Epidermal melanocyte (primary cell): ENCODE data around the gene SCN4B.
"Not testable (repeated sequence)": the region's sequence is repeated elsewhere in the genome, so short reads cannot be mapped to it uniquely, and the experiment has no call there.

Experiments
- DNase-seq: peaks from one replicate; pipeline ENCODE4 v3.0.0; 2011; ENCODE audit warnings: low spot score; ENCODE audit not compliant: insufficient read length

Gene SCN4B

GRCh38 chr11:118152552-118153471 lies at the start of gene SCN4B:
SCN4B (minus strand) TSS chr11:118152823; CDS start chr11:118152673, 150 bp downstream.
- DNase-seq: peak; percentile 90

- no peak for DNase-seq
Observed at GRCh38 chr11:118201966-118202365, 49.3 kb upstream of the SCN4B start.

GRCh38 chr11:118200901-118201680 lies 48.5 kb upstream of the SCN4B start:
- DNase-seq: no peak

GRCh38 chr11:118200497-118200896 lies 47.9 kb upstream of the SCN4B start:
- no peak for DNase-seq

GRCh38 chr11:118199135-118199534 lies 46.5 kb upstream of the SCN4B start:
- DNase-seq: no peak

- DNase-seq: peak; percentile 40
Observed at GRCh38 chr11:118198370-118198769, 45.7 kb upstream of the SCN4B start.

GRCh38 chr11:118194835-118195627 lies 42.4 kb upstream of the SCN4B start:
- DNase-seq: peak; percentile 71

GRCh38 chr11:118193910-118194566 lies 41.4 kb upstream of the SCN4B start:
- no peak for DNase-seq

- DNase-seq: not testable (repeated sequence)
Observed at GRCh38 chr11:118192817-118193216, 40.2 kb upstream of the SCN4B start.

- DNase-seq: not testable (repeated sequence)
Observed at GRCh38 chr11:118190942-118191506, 38.4 kb upstream of the SCN4B start.

GRCh38 chr11:118186346-118187107 lies 33.9 kb upstream of the SCN4B start:
- no peak for DNase-seq

GRCh38 chr11:118184784-118185579 lies 32.4 kb upstream of the SCN4B start:
- DNase-seq: no peak

GRCh38 chr11:118183691-118184090 lies 31.1 kb upstream of the SCN4B start:
- not testable (repeated sequence) for DNase-seq

GRCh38 chr11:118180300-118180703 lies 27.7 kb upstream of the SCN4B start:
- DNase-seq: peak; percentile 28

- DNase-seq: no peak
Observed at GRCh38 chr11:118176778-118177134, 24.1 kb upstream of the SCN4B start.

- DNase-seq: no peak
Observed at GRCh38 chr11:118175993-118176777, 23.6 kb upstream of the SCN4B start, which contains the start of gene SCN2B. SCN2B (minus strand) TSS chr11:118176639; CDS start chr11:118176431, 208 bp downstream.

GRCh38 chr11:118175031-118175992 lies 22.7 kb upstream of the SCN4B start:
- DNase-seq: no peak
